HFFc6 (cell line): ENCODE results near the gene TPBG. TPM values are rescaled to one million over a fixed set of nuclear protein-coding genes. Genes with fewer than 3 reads are reported as not detected.

Source experiments
- DNase-seq: peaks from one replicate; pipeline ENCODE4 v3.0.0-alpha.2; 2018
- H3K27ac Mint-ChIP-seq: 2 replicates; pipeline ENCODE4 v1.8.0; 2020; ENCODE audit warnings: mild to moderate bottlenecking, mixed read lengths
- H3K27me3 Mint-ChIP-seq: 2 replicates; pipeline ENCODE4 v1.8.0; 2021; ENCODE audit warnings: mild to moderate bottlenecking, moderate library complexity, mixed read lengths; ENCODE audit not compliant: insufficient read depth
- H3K36me3 Mint-ChIP-seq: 2 replicates; pipeline ENCODE4 v1.8.0; 2021; ENCODE audit warnings: low read depth, mixed read lengths
- H3K4me1 Mint-ChIP-seq: 2 replicates; pipeline ENCODE4 v1.8.0; 2020; ENCODE audit warnings: low read depth, mixed read lengths
- H3K4me3 Mint-ChIP-seq: 2 replicates; pipeline ENCODE4 v1.8.0; 2020; ENCODE audit warnings: mild to moderate bottlenecking, moderate library complexity, mixed read lengths
- H3K9me3 Mint-ChIP-seq: 2 replicates; pipeline ENCODE4 v1.8.0; 2020; ENCODE audit warnings: mild to moderate bottlenecking, mixed read lengths
- CTCF ChIP-seq: fragments of 200-600 bp; sonication (generic); IDR thresholded peaks from 2 replicates; pipeline ENCODE4 v1.5.0; 2021; ENCODE audit warnings: antibody characterized with exemption, mild to moderate bottlenecking
- total RNA-seq, 6 experiments: library from RNA; stranded (reverse); fragmentation: NEBNext Ultra II Directional; extraction: Animal tissue kit (Norgen Biotek cat#: 25700); gene quantifications; 2 replicates in 1 of 6; 3 replicates in 5 of 6; pipeline ENCODE4 v1.2.3, GENCODE V29; 2021

TPBG gene
- total RNA-seq, 6 experiments from 2014 or later: 70.0 to 123 (median 84.6) TPM

DNA sequence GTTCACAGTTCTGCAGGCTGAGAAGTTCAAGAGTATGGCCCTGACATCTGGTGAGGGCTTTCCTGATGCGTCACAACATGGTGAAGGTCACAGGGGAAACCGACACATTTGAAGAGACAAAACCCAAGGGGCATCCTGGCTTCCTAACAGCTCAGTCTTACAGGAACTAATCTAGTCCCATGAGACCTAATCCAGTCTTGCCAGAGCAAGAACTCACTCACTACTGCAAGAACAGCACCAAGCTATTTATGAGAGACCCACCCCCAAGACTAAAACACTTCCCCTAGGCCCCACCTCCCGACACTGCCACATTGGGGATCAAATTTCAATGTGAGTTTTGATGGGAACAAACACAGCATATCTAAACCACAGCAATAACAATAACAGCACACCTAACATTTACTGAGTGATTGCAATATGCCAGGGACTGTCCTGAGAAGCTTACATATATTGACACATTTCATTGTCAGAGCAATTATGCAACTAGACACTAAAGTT is 46.6 kb downstream of the TPBG start:
- Mint-ChIP-seq H3K4me1 (peaks cover 31% of the 10 kb centered on the region), H3K27me3 (peaks cover 2% of the 10 kb centered on the region; the same call in 1 of the 2 replicates), H3K4me3 (peak overlapping the region; percentile 52; the same call in 1 of the 2 replicates), H3K27ac (peak overlapping the region; percentile 78), H3K9me3 (no peaks in the 10 kb centered on the region), H3K36me3 (peaks cover 6% of the 10 kb centered on the region; the same call in 1 of the 2 replicates)
- no peak for TF ChIP-seq CTCF
- peak; percentile 22 for DNase-seq

DNA sequence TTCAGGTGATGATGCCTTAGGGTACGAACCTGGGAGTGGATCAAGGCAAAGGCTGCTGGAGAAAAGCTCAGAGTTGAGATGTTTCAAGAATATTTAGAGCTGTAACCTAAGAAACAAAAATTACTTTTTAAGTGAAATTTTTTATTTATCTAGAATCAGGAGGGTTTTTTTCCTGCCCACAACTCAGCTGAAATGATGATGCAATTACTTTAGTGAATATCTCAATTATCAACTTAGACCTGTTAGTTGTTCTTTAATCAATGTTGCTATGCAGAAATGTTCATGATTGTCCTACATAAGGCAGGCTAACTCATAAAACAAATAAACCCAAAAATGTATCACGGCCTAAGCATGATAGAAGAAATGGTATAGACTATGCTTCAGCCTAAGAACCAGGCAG is 50.3 kb downstream of the TPBG start:
- TF ChIP-seq CTCF: no peak
- H3K27ac Mint-ChIP-seq: no peak overlapping the region
- DNase-seq: no peak
- peaks cover 28% of the 10 kb centered on the region for H3K4me1 Mint-ChIP-seq
- H3K4me3 Mint-ChIP-seq: no peak overlapping the region
- no peaks in the 10 kb centered on the region for H3K9me3 Mint-ChIP-seq
- peaks cover 2% of the 10 kb centered on the region; the same call in 1 of the 2 replicates for H3K27me3 Mint-ChIP-seq
- H3K36me3 Mint-ChIP-seq: peaks cover 10% of the 10 kb centered on the region; the same call in 1 of the 2 replicates

DNA sequence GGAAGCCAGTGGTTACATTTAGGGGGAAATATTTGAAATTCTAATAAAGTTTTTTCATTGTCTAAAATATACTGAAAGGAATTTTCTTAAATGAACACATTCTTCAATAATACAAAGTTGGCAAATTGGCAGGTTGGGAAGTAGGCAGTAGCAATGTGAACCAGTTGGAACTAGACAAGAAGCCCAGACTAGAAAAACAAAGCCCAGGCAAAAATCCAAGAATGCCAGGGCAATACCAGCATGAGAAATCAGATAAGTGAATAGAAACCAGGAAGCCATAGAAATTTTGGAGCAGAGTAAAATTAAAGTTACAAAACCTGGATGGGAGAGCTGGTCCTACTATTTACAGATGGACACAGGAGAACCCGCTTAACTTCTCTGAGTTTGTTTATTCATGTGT is 52.2 kb downstream of the TPBG start:
- no peak overlapping the region; the same call in 1 of the 2 replicates for H3K27ac Mint-ChIP-seq
- no peak for TF ChIP-seq CTCF
- DNase-seq: peak; percentile 7
- no peaks in the 10 kb centered on the region for H3K9me3 Mint-ChIP-seq
- H3K27me3 Mint-ChIP-seq: peaks cover 2% of the 10 kb centered on the region; the same call in 1 of the 2 replicates
- no peak overlapping the region for H3K4me3 Mint-ChIP-seq
- 0 out of 2 replicates have a peak, but pooled peaks cover 4% of the 10 kb centered on the region for H3K36me3 Mint-ChIP-seq
- H3K4me1 Mint-ChIP-seq: peaks cover 11% of the 10 kb centered on the region

DNA sequence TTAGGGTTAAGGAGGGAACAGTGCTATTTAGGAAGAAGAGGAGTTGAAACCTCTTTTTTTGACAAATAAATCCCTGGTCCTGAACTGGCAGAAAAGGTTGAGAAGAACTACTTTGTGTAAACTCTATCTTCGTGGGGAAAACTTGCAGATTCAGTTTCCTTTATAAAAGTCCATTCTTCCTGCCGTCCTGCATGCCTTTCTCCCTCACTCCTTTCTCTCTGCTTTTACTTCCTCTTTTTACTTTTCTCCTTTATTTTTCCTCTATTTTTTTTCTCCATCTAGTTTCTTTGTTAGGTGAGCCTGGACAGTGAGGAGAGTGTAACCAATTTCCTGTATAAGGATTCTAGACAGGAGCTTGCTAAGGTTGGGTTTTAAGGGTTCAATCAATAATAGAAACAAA is 52.7 kb downstream of the TPBG start:
- Mint-ChIP-seq H3K4me1 (peaks cover 11% of the 10 kb centered on the region), H3K27ac (no peak overlapping the region), H3K4me3 (no peak overlapping the region), H3K27me3 (peaks cover 2% of the 10 kb centered on the region; the same call in 1 of the 2 replicates), H3K36me3 (0 out of 2 replicates have a peak, but pooled peaks cover 4% of the 10 kb centered on the region), H3K9me3 (no peaks in the 10 kb centered on the region)
- no peak for DNase-seq
- TF ChIP-seq CTCF: no peak

Other genes with a start within 250 kb of the TPBG start
- gene IBTK, start 116.1 kb upstream of the TPBG start, total RNA-seq: 10 to 100 TPM; 28.4 to 34.3 (median 32.1) TPM